Neural cell (in vitro differentiated cells): ENCODE measurements around the gene SLC6A6.

Experiments used
- CTCF ChIP-seq: fragments of 450-650 bp; IDR thresholded peaks from 2 replicates; pipeline ENCODE4 v1.5.1; 2014; ENCODE audit warnings: antibody characterized with exemption, mild to moderate bottlenecking, moderate library complexity; ENCODE audit not compliant: poor library complexity, severe bottlenecking
- EP300 ChIP-seq: fragments of 450-650 bp; conservative IDR thresholded peaks from 2 replicates; pipeline ENCODE4 v1.6.1; 2014; ENCODE audit warnings: antibody characterized with exemption, mild to moderate bottlenecking, moderate library complexity; ENCODE audit not compliant: poor library complexity, severe bottlenecking
- EZH2 ChIP-seq: fragments of 200-600, 300-800 bp; shearing (Covaris generic), sonication (generic); IDR thresholded peaks from 2 replicates; pipeline ENCODE4 v1.6.1; 2014; ENCODE audit warnings: antibody characterized with exemption, low read length, borderline replicate concordance, mild to moderate bottlenecking; ENCODE audit not compliant: insufficient read depth, poor library complexity, severe bottlenecking
- MXI1 ChIP-seq: fragments of 450-650 bp; conservative IDR thresholded peaks from 2 replicates; pipeline ENCODE4 v1.6.1; 2014; ENCODE audit warnings: antibody characterized with exemption, mild to moderate bottlenecking; ENCODE audit not compliant: poor library complexity, severe bottlenecking
- POLR2AphosphoS5 ChIP-seq: IDR thresholded peaks from 2 replicates; pipeline ENCODE4 v1.6.1; 2012
- SMC3 ChIP-seq: fragments of 450-650 bp; conservative IDR thresholded peaks from 2 replicates; pipeline ENCODE4 v1.6.1; 2014; ENCODE audit warnings: antibody characterized with exemption, mild to moderate bottlenecking, moderate library complexity; ENCODE audit not compliant: poor library complexity
- TAF1 ChIP-seq: IDR thresholded peaks from 2 replicates; pipeline ENCODE4 v1.6.1; 2012; ENCODE audit warnings: low read depth
- TF ChIP-seq, protein P1 (sequence below): IDR thresholded peaks from 2 replicates; pipeline ENCODE4 v1.6.1; 2012; ENCODE audit warnings: borderline replicate concordance

DNA sequence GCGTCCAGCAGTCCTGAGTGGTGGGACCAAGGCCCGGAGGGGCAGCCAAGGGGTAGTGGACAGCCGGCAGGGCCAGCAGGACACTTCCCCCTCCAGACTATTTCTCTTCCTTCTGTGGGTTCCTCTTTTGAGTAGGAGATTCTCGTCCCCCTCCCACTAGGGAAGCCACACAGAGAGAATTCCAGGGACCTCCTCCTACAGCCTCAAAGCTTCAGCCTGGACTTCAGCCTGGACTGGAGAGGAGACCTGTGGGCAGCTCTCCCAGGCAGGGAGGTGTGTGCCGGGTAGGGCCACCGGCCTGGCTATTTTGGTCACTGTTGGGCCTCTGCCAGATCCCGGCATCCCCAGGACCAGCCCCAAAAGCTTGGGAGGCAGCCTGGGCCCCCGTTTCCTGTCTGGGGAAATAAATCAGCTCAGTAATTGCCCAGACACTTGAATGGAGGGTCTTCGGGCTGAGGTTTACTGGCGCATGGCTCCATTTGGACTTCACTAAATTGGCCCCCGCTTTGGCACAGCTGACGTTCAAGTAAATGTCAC is 1.3 kb downstream of the SLC6A6 start:
- TF ChIP-seq SMC3 (no peak), CTCF (no peak), EP300 (no peak), EZH2 (no peak), MXI1 (no peak), POLR2AphosphoS5 (no peak), TAF1 (no peak)
- TF ChIP-seq, protein P1, sequence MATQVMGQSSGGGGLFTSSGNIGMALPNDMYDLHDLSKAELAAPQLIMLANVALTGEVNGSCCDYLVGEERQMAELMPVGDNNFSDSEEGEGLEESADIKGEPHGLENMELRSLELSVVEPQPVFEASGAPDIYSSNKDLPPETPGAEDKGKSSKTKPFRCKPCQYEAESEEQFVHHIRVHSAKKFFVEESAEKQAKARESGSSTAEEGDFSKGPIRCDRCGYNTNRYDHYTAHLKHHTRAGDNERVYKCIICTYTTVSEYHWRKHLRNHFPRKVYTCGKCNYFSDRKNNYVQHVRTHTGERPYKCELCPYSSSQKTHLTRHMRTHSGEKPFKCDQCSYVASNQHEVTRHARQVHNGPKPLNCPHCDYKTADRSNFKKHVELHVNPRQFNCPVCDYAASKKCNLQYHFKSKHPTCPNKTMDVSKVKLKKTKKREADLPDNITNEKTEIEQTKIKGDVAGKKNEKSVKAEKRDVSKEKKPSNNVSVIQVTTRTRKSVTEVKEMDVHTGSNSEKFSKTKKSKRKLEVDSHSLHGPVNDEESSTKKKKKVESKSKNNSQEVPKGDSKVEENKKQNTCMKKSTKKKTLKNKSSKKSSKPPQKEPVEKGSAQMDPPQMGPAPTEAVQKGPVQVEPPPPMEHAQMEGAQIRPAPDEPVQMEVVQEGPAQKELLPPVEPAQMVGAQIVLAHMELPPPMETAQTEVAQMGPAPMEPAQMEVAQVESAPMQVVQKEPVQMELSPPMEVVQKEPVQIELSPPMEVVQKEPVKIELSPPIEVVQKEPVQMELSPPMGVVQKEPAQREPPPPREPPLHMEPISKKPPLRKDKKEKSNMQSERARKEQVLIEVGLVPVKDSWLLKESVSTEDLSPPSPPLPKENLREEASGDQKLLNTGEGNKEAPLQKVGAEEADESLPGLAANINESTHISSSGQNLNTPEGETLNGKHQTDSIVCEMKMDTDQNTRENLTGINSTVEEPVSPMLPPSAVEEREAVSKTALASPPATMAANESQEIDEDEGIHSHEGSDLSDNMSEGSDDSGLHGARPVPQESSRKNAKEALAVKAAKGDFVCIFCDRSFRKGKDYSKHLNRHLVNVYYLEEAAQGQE: no peak
